ENCODE results near the gene TBC1D22A.

GRCh38 chr22:47016631-47017030, 254.2 kb downstream of the TBC1D22A start:
- TF ChIP-seq, protein P1, sequence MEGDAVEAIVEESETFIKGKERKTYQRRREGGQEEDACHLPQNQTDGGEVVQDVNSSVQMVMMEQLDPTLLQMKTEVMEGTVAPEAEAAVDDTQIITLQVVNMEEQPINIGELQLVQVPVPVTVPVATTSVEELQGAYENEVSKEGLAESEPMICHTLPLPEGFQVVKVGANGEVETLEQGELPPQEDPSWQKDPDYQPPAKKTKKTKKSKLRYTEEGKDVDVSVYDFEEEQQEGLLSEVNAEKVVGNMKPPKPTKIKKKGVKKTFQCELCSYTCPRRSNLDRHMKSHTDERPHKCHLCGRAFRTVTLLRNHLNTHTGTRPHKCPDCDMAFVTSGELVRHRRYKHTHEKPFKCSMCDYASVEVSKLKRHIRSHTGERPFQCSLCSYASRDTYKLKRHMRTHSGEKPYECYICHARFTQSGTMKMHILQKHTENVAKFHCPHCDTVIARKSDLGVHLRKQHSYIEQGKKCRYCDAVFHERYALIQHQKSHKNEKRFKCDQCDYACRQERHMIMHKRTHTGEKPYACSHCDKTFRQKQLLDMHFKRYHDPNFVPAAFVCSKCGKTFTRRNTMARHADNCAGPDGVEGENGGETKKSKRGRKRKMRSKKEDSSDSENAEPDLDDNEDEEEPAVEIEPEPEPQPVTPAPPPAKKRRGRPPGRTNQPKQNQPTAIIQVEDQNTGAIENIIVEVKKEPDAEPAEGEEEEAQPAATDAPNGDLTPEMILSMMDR (IDR thresholded peaks at IDR 0.05; ENCODE audit: insufficient read depth, low read depth, low read length): no peak
- no peak for TF ChIP-seq EZH2 (IDR thresholded peaks at IDR 0.05; ENCODE audit: insufficient read depth, low read length)

Measured in astrocyte (in vitro differentiated cells and primary cell).